ENCODE results near the gene MAPK8IP3.
"Not testable (repeated sequence)": the region's sequence is repeated elsewhere in the genome, so short reads cannot be mapped to it uniquely, and the experiment has no call there.

The MAPK8IP3 gene

DNA sequence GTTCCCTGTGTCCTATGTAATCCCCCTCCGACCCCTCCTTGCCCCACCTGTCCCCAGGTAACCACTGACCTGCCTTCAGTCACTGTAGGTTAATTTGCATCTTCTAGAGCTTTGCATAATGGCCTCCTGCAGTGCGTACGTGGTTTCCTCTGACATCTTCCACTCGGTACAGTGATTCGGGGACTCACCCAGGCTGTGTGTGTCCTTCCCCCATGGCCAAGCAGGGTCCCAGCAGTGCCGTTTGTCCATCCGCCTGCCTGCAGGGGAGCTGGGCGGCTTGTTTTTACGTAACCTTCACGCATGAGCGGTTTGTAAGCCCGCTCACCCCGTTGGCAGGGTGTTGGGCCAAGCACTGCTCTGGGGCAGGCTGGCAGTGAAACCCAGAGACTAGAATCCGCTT lies 7.9 kb downstream of the MAPK8IP3 start:
- no peak for DNase-seq

DNA sequence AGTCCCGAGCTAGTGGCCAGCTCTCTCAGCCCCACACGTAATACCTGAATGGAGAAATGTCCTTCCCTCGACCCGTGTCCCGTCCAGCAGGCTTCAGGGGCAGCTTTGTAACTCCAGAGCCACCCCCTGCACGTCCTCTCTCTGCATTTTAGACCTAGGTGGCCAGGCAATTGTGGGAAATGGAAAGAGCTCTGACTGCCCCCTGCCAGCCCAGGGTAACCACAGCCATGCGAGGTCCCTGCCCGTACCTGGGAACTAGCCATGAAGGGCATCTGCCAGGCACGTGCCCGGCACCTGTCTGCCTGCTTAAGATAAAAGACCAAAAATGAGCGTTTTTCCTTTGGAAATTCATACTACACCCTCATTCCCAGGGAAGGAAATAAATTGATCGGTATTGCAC lies 9.2 kb downstream of the MAPK8IP3 start:
- no peak for DNase-seq

DNA sequence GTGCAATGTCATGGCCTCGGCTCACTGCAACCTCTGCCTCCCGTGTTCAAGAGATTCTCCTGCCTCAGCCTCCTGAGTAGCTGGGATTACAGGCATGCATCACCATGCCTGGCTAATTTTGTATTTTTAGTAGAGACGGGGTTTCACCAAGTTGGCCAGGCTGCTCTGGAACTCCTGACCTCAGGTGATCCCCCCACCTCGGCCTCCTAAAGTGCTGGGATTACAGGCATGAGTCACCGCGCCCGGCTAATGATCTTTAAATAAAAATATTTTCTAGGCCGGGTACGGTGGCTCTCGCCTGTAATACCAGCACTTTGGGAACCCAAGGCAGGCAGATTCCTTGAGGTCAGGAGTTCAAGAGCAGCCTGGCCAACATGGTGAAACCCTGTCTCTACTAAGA lies 12.2 kb downstream of the MAPK8IP3 start:
- not testable (repeated sequence) for DNase-seq

DNA sequence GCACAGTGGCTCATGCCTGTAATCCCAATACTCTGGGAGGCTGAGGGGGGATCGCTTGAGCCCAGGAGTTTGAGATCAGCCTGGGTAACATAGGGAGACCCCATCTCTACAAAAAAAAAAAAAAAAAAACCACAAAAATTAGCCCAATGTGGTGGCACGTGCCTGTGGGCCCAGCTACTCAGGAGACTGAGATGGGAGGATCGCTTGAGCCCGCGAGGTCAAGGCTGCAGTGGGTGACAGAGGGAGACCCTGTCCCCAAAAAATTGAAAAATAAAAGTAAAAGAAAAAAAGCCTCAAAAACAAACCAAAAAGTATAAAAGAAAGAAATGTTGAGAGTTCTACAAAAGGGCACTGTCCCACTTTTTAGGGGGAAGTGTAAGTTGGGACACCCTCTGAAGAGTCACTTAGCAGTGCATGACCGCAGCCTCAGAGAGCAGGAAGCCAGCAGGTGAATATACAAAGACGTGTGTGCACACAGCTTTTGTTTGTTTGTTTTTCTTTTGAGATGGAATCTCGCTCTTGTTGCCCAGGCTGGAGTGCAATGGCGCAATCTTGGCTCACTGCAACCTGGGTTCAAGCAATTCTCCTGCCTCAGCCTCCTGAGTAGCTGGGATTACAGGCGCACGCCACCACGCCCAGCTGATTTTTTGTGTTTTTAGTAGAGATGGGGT lies 13.7 kb downstream of the MAPK8IP3 start:
- peak; percentile 11 for DNase-seq

DNA sequence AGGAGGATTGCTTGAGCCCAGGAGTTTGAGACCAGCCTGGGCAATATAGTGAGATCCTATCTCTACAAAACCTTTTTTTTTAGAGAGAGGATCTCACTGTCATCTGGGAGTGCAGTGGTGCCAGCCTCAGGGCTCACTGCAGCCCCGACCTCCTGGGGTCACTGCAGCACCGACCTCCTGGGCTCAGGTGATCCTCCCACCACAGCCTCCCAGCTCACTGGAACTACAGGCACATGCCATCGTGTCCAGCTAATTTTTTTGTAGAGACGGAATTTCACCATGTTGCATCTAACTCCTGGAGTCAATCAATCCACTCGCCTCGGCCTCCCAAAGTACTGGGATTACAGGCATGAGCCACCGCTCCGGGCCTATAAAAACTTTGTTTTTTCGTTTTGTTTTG lies 15.4 kb downstream of the MAPK8IP3 start:
- DNase-seq, result no peak

DNA sequence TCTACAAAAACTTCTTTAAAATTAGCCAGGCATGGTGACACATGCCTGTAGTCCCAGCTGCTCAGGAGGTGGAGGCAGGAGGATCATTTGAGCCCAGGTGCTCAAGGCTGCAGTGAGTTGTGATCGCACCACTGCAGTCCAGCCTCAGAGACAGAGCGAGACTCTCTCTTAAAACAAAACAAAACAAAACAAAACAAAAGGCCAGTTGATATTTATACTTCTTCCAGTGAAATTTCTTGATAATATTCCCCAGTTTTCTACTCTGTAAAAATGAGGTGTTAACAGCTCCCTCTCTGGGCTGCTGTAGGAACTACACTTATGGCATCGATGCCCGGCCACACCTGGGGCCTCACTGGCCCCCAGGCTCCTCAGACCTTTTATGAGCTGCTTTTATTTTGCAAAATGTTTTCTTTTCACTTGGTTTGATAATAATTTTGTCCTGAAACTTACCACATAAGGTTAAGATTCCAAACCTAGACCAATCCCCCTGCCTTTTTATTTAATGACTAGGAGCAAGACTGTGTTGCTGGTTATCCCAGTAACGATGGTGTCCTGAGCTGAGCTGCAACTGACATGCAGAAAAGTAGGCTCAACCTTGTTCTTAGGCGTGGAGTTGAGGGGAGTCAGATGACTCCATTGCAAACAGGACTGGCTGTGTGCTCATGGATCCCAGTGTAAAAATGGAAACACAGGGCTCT lies 17.6 kb downstream of the MAPK8IP3 start:
- peak; percentile 51 for DNase-seq

DNA sequence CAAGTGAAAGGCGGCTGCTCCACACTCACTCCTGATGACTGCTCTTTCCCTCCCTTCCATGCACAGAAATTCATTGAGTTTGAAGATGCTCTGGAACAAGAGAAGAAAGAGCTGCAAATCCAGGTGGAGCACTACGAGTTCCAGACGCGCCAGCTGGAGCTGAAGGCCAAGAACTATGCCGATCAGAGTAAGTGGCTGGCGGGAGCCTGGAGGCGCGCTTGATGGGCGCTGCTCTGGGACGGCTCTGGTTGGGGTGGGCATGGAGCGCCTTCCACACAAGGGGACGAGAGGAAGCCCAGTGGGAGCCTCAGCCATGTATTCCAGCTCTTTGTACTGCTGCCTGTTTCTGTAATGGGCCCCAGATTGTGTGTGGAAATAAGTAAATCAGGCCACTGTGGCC lies 18.5 kb downstream of the MAPK8IP3 start:
- no peak for DNase-seq

DNA sequence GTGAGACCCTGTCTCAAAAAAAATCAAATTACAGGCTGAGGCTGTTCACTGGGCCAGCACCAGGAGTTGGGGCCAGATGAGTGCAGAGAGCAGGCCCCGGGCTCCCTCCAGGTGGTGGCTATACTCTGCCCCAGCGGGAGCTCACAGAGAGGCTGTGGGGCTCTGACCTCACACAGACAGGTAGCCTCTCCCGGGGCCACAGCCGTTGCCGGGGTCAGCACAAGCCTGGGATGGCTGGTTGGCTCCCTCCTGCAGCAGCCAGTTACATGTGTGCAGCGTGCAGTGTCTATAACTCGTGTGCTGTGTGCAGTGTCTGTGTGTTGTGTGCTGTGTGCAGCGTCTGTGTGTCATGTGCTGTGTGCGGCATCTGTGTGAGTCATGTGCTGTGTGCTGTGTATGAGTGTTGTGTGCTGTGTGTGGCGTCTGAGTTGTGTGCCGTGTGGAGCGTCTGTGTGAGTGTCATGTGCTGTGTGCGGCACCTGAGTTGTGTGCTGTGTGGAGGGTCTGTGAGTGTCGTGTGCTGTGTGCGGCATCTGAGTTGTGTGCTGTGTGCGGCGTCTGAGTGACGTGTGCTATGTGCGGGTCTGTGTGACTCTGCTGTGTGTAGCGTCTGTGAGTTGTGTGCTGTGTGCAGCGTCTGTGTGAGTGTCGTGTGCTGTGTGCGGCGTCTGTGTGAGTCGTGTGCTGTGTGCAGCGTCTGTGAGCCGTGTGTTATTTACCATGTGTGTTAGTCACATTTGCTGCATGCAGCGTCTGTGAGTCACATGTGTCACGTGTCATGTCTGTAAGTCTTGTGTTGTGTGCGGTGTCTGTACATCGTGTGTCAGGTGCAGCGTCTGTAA lies 20.9 kb downstream of the MAPK8IP3 start:
- DNase-seq, result no peak

DNA sequence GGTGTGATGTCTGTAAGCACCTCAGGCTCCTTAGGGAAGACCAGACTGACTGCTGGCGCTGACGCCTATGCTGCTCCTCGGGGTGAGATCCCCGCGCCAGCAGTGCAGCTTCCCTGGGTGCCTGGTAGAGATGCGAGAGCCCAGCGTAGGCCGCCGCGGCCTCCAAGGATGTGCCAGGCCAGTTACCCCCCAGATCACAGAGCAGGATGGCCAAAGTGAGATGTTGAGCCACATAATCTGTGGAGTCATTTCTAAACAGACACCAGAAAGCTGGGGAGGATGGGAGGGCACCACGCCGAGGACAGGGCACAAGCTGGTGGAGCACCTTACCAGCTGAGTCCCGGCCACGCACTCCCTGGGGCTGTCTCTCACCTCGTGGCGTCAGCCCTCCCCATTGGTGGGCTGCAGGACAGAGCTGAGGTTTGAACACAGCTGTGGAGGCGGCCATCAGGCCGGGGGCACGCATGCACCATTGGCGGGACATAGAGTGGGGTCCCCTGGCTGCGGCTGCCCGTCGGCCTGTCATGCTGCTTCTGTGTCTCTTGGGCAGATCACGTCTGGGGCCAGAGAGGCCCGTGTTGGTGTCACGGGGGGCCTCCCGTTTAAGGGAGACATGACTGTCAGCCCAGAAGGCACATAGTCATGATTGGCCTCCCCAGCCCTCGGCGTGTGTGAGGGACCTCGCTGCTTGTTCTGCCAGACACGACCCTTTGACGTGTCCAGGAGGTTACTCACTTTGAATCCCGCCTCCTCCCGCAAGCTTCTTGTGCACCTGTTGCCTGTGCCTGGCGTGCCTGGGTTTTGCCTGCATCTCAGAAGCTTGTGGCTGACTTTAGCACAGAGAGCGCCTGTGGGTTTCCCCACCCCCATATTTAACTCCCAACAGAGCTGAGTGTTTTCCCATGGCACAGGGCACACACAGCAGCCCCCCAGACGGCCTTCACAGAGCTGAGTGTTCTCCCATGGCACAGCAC lies 21.9 kb downstream of the MAPK8IP3 start:
- no peak for DNase-seq

DNA sequence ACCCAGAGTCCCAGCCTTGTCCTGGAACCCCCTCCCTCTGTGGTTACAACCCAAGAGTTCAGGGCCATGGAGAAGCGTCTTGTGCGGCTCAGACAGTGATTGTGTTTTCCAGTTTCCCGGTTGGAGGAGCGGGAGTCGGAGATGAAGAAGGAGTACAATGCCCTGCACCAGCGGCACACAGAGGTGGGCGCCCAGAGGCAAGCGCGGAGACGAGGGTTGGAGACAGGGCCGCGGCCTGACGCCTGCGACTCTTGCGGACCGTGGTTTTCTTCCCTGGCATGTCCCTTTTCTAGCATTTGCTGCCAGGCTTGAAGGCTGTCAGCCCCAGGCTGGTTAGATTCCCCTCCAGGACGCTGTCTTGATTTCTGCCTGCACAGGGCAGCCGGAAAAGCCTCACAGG lies 23.0 kb downstream of the MAPK8IP3 start:
- no peak for DNase-seq

DNA sequence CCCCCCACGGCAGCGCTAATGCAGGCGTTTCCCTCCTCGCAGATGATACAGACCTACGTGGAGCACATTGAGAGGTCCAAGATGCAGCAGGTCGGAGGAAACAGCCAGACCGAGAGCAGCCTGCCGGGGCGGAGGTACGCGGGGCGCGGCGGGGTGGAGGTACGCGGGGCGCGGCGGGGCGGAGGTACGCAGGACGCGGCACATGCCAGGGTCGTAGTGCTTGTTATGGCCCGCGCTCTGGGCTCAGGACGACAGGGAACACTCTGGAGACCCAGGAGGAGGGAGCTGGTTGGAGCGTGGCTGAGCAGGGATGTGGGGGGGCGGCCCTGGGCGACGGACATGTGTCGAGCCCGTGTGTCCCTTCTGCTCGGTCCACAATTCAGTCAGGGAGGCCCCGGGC lies 23.4 kb downstream of the MAPK8IP3 start:
- DNase-seq, result no peak

DNA sequence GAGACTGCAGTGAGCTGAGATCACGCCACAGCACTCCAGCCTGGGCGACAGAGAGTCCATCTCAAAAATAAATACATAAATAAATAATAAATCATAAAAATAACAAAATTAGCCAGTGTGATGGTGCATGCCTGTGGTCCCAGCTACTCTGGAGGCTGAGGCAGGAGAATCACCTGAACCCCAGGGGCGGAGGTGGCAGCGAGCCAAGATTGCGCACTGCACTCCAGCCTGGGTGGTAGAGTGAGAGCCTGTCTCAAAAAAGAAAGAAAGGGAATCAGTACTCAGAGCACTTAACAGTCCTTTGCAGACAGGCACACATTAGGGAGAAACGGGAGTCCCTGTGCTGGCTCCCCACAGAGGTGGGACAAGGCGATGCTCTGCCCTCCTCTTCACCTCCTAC lies 25.1 kb downstream of the MAPK8IP3 start:
- DNase-seq, result no peak

DNA sequence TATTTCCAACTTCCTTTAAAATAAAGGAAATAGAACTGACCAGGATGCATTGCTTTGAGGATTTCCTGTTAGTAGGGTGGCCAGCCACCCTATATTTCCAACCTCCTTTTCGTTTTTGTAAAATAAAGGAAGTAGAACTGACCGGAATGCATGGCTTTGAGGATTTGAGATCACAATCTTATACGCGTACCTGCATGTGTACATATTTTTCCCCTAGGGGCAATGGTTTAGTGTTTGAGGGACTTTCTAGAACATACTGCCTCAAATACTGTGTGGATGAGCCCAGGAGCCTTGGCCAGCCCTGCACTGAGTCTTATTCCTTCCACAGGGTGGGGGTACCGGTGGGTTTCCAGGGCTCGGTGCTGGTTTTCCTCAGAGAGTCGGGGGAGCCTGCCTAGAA lies 25.6 kb downstream of the MAPK8IP3 start:
- no peak for DNase-seq

DNA sequence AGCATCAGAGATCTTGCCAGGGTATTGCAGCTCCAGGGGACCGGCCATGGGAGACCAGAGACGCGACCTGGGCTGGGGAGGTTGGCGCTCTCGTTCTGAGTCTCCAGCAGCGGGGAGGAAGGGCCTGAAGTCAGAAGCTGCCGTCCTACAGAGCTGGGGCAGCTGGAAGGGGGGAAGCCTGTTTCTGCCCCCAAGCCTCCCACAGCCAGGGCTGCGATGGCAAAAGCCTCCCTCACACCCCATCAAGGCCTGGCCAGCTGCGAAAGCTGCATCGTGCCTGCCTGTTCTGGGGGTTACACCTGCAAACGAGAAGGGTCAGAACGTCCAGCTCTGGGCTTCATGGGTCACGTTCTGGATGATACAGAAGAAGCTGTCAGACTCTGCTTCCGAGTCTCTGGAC lies 26.1 kb downstream of the MAPK8IP3 start:
- no peak for DNase-seq

DNA sequence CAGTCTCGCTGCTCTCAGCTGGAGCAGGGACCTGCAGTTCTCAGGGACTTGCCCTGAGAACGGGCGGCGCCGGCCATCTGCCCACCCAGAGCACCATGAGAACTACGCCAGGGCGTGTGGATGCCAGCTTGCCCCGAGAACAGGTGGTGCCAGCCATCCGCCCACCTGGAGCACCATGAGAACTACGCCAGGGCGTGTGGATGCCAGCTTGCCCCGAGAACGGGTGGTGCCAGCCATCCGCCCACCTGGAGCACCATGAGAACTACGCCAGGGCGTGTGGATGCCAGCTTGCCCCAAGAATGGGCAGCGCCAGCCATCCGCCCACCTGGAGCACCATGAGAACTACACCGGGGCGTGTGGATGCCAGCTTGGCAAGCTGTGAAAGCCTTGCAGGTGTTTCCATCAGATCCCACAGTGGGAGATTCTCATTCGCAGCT lies 26.6 kb downstream of the MAPK8IP3 start:
- DNase-seq, result not testable (repeated sequence)

DNA sequence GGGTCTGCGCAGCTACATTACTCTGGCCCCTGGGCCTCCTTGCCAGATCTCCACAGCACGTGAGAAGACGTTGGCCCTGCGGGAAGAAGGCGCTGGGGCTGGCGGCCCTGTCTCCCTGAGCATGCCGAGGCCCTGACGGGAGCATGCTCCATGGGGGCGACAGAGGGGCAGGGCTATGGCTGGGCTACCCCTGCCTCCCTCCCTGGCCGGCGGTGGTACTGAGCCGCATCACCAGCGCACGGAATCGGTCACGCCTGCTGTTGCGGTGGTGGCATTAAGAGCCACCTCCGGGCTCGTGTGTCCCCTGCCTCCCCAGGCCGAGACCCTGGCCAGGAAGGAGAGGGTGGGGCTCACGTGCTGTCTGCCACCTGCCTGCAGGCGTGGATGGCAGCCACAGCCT lies 28.1 kb downstream of the MAPK8IP3 start:
- no peak for DNase-seq

DNA sequence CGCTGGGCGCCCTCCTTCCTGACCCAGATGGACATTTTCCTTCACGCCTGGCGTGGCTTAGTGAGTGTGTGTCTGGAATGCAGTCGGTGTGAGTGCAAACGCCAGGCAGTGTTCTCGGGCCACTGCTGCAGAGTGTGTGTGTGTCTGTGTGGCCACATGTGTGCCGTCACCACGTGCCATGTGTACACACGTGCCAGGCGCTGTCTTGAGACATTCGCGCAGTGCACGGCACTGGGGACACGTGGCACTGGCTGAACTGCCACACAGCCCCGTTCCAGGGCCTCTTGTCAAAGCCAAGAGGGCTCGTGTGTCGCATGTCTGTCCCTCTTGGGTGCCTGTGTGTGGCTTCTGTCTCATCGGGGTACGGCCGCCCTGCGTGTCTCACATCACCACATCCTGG lies 28.8 kb downstream of the MAPK8IP3 start:
- DNase-seq, result no peak

DNA sequence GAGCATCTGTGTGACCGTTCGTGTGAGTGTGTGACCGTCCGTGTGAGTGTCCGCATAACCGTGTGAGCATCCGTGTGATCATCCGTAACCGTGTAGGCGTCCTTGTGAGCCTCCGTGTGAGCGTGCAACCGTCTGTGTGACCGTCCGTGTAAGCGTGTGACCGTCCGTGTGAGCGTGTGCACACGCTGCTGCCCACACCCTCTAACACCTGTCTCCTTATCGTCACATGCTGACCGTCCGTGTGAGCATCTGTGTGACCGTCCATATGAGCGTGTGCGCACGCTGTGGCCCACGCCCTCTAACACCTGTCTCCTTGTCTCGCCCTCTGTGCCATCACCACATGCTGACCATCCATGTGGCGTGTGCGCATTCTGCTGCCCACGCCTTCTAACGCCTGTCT lies 34.2 kb downstream of the MAPK8IP3 start:
- no peak for DNase-seq

DNA sequence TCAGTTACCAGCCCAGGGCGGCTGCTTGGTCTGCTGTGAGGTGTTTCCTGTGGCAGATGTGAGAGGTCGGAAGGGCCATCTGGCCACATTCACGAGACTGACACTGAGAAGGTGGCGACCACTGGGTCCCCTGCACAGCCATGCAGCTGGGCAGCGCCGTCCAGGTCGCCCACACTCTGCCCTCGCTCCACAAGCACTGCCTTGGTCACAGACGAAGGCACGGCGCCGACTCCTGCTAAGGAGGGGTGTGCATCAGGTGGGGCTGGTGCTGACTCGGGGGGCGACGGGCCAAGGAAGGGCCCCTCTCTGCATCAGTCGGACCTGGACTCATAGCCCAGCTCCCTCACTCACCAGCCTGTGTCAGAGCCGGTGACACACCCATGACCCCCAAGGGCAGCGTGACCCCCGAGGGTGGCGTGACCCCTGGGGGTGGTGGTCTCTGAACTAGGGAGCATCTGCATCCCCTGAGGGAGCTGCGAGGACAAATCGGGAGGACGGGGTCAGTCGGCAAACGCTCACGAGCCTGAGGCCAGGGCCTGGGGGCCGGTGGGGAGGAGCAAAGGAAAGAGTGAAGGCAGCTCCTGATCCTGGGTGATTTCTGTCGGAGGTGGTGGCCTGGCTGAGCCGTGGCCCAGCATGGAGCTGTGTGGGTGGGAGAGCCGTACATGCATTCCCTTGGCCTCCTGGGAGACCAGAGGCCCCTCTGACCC lies 34.9 kb downstream of the MAPK8IP3 start:
- DNase-seq, result no peak

DNA sequence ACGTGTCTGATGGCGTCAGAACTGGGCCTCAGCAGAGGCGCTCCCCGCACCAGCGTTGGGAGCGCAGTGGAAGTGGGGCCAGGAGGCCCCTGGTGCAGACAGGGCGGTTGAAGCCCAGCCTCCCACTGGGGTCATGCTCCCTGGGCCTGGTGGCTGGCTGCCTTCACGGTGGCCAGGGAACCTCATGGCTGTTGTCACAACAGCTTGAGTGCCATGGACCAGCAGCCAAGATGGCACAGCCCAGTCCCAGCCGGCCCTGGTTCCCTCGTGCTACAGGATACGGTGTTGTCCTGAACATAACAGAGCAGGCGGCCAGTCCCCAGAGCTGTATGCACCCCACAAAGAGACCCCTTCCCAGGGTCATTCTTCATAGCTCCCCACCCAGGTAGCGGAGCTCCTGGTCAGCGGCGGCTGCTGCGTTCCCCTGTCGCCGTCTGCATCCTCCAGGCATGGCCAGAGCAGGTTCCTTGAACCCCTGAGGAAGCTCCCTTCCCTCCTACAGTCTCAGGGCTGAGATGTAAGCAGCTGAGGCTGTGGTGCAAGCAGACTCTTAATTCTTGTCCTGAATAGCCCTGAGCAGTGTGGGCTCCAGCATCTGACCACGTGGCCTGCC lies 35.7 kb downstream of the MAPK8IP3 start:
- DNase-seq, result no peak

Data from NCI-H69 (cell line).